HepG2 (cell line): Measurements from ENCODE around the gene ITGB2. TPM values are rescaled to one million over a fixed set of nuclear protein-coding genes. Genes with fewer than 3 reads are reported as not detected.
A peak's percentile ranks its signal among the peaks of the same experiment; 100 is the strongest.

Experiments used
- AGO2 ChIP-seq: fragments of 200-400 bp; formaldehyde crosslinking; optimal IDR thresholded peaks from 2 replicates; pipeline ENCODE3; 2017; ENCODE audit warnings: mild to moderate bottlenecking, low read depth, low read length, moderate library complexity
- BCL3 ChIP-seq: sonication (generic); formaldehyde crosslinking; IDR thresholded peaks from 2 replicates; pipeline ENCODE4 v1.5.1; 2020; ENCODE audit warnings: mild to moderate bottlenecking, missing genetic modification reagents, moderate library complexity
- E2F5 ChIP-seq: sonication (generic); formaldehyde crosslinking; conservative IDR thresholded peaks from 2 replicates; pipeline ENCODE4 v1.4.0; 2020; ENCODE audit warnings: missing genetic modification reagents
- ELK4 ChIP-seq: sonication (generic); formaldehyde crosslinking; IDR thresholded peaks from 2 replicates; pipeline ENCODE4 v1.9.0; 2021; ENCODE audit warnings: missing genetic modification reagents, borderline replicate concordance
- FOXO1 ChIP-seq: sonication (generic); formaldehyde crosslinking; IDR thresholded peaks from 2 replicates; pipeline ENCODE4 v1.4.0; 2020; ENCODE audit warnings: missing genetic modification reagents
- HMG20B ChIP-seq: conservative IDR thresholded peaks from 2 replicates; pipeline ENCODE4 v1.6.1; 2016; ENCODE audit warnings: missing genetic modification reagents, missing compliant biosample characterization
- IRF9 ChIP-seq: sonication (generic); formaldehyde crosslinking; IDR thresholded peaks from 2 replicates; pipeline ENCODE4 v1.8.0; 2022; ENCODE audit warnings: missing genetic modification reagents, mild to moderate bottlenecking, borderline replicate concordance
- MEIS1 ChIP-seq: sonication (generic); formaldehyde crosslinking; IDR thresholded peaks from 2 replicates; pipeline ENCODE4 v1.9.0; 2021; ENCODE audit warnings: mild to moderate bottlenecking, missing genetic modification reagents, moderate library complexity, borderline replicate concordance
- ONECUT2 ChIP-seq: sonication (generic); formaldehyde crosslinking; IDR thresholded peaks from 2 replicates; pipeline ENCODE4 v1.4.0; 2020; ENCODE audit warnings: missing genetic modification reagents
- PAXIP1 ChIP-seq: sonication (generic); formaldehyde crosslinking; conservative IDR thresholded peaks from 2 replicates; pipeline ENCODE4 v1.4.0; 2020; ENCODE audit warnings: mild to moderate bottlenecking, missing genetic modification reagents, moderate library complexity
- TEAD2 ChIP-seq: sonication (generic); formaldehyde crosslinking; IDR thresholded peaks from 2 replicates; pipeline ENCODE4 v1.9.0; 2021; ENCODE audit warnings: missing genetic modification reagents
- THAP7 ChIP-seq: sonication (generic); formaldehyde crosslinking; IDR thresholded peaks from 2 replicates; pipeline ENCODE4 v1.8.1; 2023; ENCODE audit warnings: mild to moderate bottlenecking, missing genetic modification reagents
- YY1 ChIP-seq: IDR thresholded peaks from 2 replicates; pipeline ENCODE4 v1.6.1; 2011; ENCODE audit warnings: low read length, low read depth, moderate library complexity, mild to moderate bottlenecking; ENCODE audit not compliant: insufficient read depth, insufficient replicate concordance
- ZFP36 ChIP-seq: fragments of 150-350 bp; IDR thresholded peaks from 2 replicates; pipeline ENCODE4 v1.6.1; 2018; ENCODE audit warnings: borderline replicate concordance, low read length, low read depth; ENCODE audit not compliant: partially characterized antibody
- ZNF3 ChIP-seq: IDR thresholded peaks from 2 replicates; pipeline ENCODE4 v1.7.0; 2017; ENCODE audit warnings: inconsistent platforms
- ZNF354B ChIP-seq: sonication (generic); formaldehyde crosslinking; IDR thresholded peaks from 2 replicates; pipeline ENCODE4 v1.8.0; 2022; ENCODE audit warnings: mild to moderate bottlenecking, missing genetic modification reagents
- ZNF432 ChIP-seq: sonication (generic); formaldehyde crosslinking; IDR thresholded peaks from 2 replicates; pipeline ENCODE4 v1.5.0; 2020; ENCODE audit warnings: missing genetic modification reagents, mild to moderate bottlenecking, borderline replicate concordance
- ZNF468 ChIP-seq: sonication (generic); formaldehyde crosslinking; IDR thresholded peaks from 2 replicates; pipeline ENCODE4 v1.8.0; 2022; ENCODE audit warnings: mild to moderate bottlenecking, moderate library complexity, missing genetic modification reagents
- ZNF781 ChIP-seq: sonication (generic); formaldehyde crosslinking; IDR thresholded peaks from 2 replicates; pipeline ENCODE4 v1.5.1; 2020; ENCODE audit warnings: borderline replicate concordance, mild to moderate bottlenecking, missing genetic modification reagents; ENCODE audit errors: not compliant biosample characterization
- polyA plus RNA-seq, 8 experiments: library from polyadenylated mRNA; depleted of rRNA in 3 of 8; stranded (reverse) in 7 of 8; unstranded in 1 of 8; fragments of >200 nt; fragmentation: Illumina TruSeq in 4 of 8; extraction: Trizol in 4 of 8; gene quantifications; 2 replicates each; pipeline versions ENCODE4 v1.2.1 to v1.2.3, GENCODE V29; 2011 to 2016; ENCODE audit warnings: low read depth in 4 of 8, missing spikeins in 1 of 8, mixed read lengths in 1 of 8; ENCODE audit not compliant: insufficient read depth in 1 of 8
- total RNA-seq, 5 experiments: library from RNA; depleted of rRNA; stranded (reverse); fragments of >200 nt; fragmentation: Illumina TruSeq; extraction: Trizol; gene quantifications; 2 replicates each; pipeline ENCODE4 v1.2.3, GENCODE V29; 2016; ENCODE audit warnings: low read depth in 1 of 5

Gene ITGB2
- total and polyA plus RNA-seq, 2 of the 13 experiments (the other 11 are each of a cell fraction or from before 2014, with no cell fraction given) = 4.2 to 18.0 TPM

- TF ChIP-seq ONECUT2 (CRISPR knock-in tag) (no peak), ELK4 (CRISPR knock-in tag) (no peak), ZNF781 (CRISPR knock-in tag) (no peak), ZNF3 (CRISPR knock-in tag) (no peak), YY1 (peak; percentile 78), MEIS1 (CRISPR knock-in tag) (peak; percentile 85; the same call in 1 of the 2 replicates), ZFP36 (no peak), TEAD2 (CRISPR knock-in tag) (no peak), ZNF468 (CRISPR knock-in tag) (no peak), E2F5 (CRISPR knock-in tag) (no peak), IRF9 (CRISPR knock-in tag) (no peak), AGO2 (peak; percentile 28), BCL3 (CRISPR knock-in tag) (no peak), HMG20B (no peak), THAP7 (CRISPR knock-in tag) (no peak), PAXIP1 (CRISPR knock-in tag) (peak; percentile 33; the same call in 1 of the 2 replicates), ZNF354B (CRISPR knock-in tag) (no peak), FOXO1 (CRISPR knock-in tag) (no peak), ZNF432 (CRISPR knock-in tag) (no peak)
Measured at GRCh38 chr21:44911384-44912157, 9.1 kb downstream of the ITGB2 start (continued).
